H1 (cell line): ENCODE results near the gene CDC40. TPM values are rescaled to one million over a fixed set of nuclear protein-coding genes. Genes with fewer than 3 reads are reported as not detected.

Source experiments
- CTCF ChIA-PET: fragments of 300-600 bp; sonication (Branson Sonifier 250); formaldehyde crosslinking; loops from one replicate; lab custom pipeline; 2021; ENCODE audit not compliant: partially characterized antibody; lab: Charles Lee
- POLR2A ChIA-PET: fragments of 300-600 bp; sonication (Branson Sonifier 250); formaldehyde crosslinking; loops from one replicate; lab custom pipeline; 2021; ENCODE audit warnings: inconsistent platforms; ENCODE audit not compliant: partially characterized antibody; lab: Charles Lee
- DNase-seq, 2 experiments: peaks; one replicate each; pipeline versions ENCODE4 v3.0.0 to v3.0.0-alpha.2; 2010 to 2022; ENCODE audit warnings: low spot score in 2 of 2, low read depth in 1 of 2, mixed read lengths in 1 of 2
- FAIRE-seq: peaks from 2 replicates; lab custom pipeline; 2011; peaks lifted over from hg19 to GRCh38; lab: Jason Lieb, UNC
- H2AFZ ChIP-seq: 2 replicates; pipeline ENCODE4 v1.8.1; 2012; ENCODE audit warnings: low read length, inconsistent platforms
- H2AK5ac ChIP-seq: 2 replicates; pipeline ENCODE4 v1.6.1; 2013; ENCODE audit warnings: low read depth, low read length
- H2BK120ac ChIP-seq: replicated peaks from 2 replicates; pipeline ENCODE3; 2013; ENCODE audit warnings: low read depth, low read length, inconsistent platforms
- H2BK12ac ChIP-seq: 2 replicates; pipeline ENCODE4 v1.6.1; 2013; ENCODE audit warnings: low read depth, low read length
- H2BK15ac ChIP-seq: 2 replicates; pipeline ENCODE4 v1.6.1; 2013; ENCODE audit warnings: low read length
- H2BK20ac ChIP-seq: 2 replicates; pipeline ENCODE4 v1.6.1; 2013; ENCODE audit warnings: low read length
- H2BK5ac ChIP-seq: 2 replicates; pipeline ENCODE4 v1.6.1; 2013; ENCODE audit warnings: low read depth, low read length
- H3K14ac ChIP-seq: 2 replicates; pipeline ENCODE4 v1.6.1; 2013; ENCODE audit warnings: inconsistent platforms; ENCODE audit not compliant: insufficient read length
- H3K18ac ChIP-seq: 2 replicates; pipeline ENCODE4 v1.6.1; 2013; ENCODE audit warnings: low read length; ENCODE audit errors: extremely low read depth
- H3K23ac ChIP-seq: 2 replicates; pipeline ENCODE4 v1.6.1; 2013; ENCODE audit warnings: inconsistent platforms; ENCODE audit not compliant: insufficient read length
- H3K23me2 ChIP-seq: 2 replicates; pipeline ENCODE4 v1.6.1; 2013; ENCODE audit warnings: low read depth, low read length
- H3K27ac ChIP-seq: 2 replicates; pipeline ENCODE4 v1.6.1; 2011; ENCODE audit warnings: low read depth, low read length, inconsistent platforms
- H3K27me3 ChIP-seq, 4 experiments: replicated peaks in 1 of 4; 1 replicate in 1 of 4; 2 replicates in 3 of 4; pipeline versions ENCODE4 v1.6.1 to v1.8.1; 2011 to 2013; ENCODE audit warnings: low read length in 3 of 4, mild to moderate bottlenecking in 3 of 4, inconsistent platforms in 2 of 4, mixed read lengths in 2 of 4, moderate library complexity in 1 of 4; ENCODE audit not compliant: control insufficient read depth in 3 of 4, insufficient read depth in 3 of 4; ENCODE audit errors: extremely low read depth in 1 of 4
- H3K36me3 ChIP-seq, 4 experiments: 2 replicates each; pipeline versions ENCODE4 v1.6.1 to v1.8.1; 2011 to 2013; ENCODE audit warnings: mild to moderate bottlenecking in 4 of 4, low read length in 3 of 4, moderate library complexity in 2 of 4, control low read depth in 1 of 4, inconsistent platforms in 1 of 4; ENCODE audit not compliant: insufficient read depth in 4 of 4, control insufficient read depth in 2 of 4
- H3K4ac ChIP-seq: replicated peaks from 2 replicates; pipeline ENCODE3; 2013; ENCODE audit warnings: low read length, low read depth, mixed read lengths, inconsistent platforms; ENCODE audit not compliant: insufficient read length
- H3K4me1 ChIP-seq, 4 experiments: replicated peaks in 1 of 4; 1 replicate in 1 of 4; 2 replicates in 3 of 4; pipeline versions ENCODE4 v1.6.1 to v1.8.1; 2011 to 2013; ENCODE audit warnings: low read length in 3 of 4, inconsistent platforms in 2 of 4, mixed read lengths in 1 of 4; ENCODE audit not compliant: insufficient read depth in 4 of 4, control insufficient read depth in 3 of 4
- H3K4me2 ChIP-seq, 2 experiments: 2 replicates each; pipeline versions ENCODE4 v1.6.1 to v1.8.1; 2011 to 2013; ENCODE audit warnings: low read depth in 2 of 2, low read length in 2 of 2, control low read depth in 1 of 2, inconsistent platforms in 1 of 2, mild to moderate bottlenecking in 1 of 2; ENCODE audit not compliant: insufficient read depth in 1 of 2
- H3K4me3 ChIP-seq, 4 experiments: fragments of 200-600, 300-600 bp in 1 of 4; sonication (generic), shearing (Covaris generic), sonication (Bioruptor Twin) in 1 of 4; 2 replicates each; pipeline versions ENCODE4 v1.5.1 to v1.8.1; 2011 to 2016; ENCODE audit warnings: low read length in 4 of 4, low read depth in 3 of 4, control low read depth in 2 of 4, inconsistent platforms in 2 of 4, mild to moderate bottlenecking in 2 of 4, mixed read lengths in 1 of 4, moderate library complexity in 1 of 4; ENCODE audit not compliant: insufficient read depth in 2 of 4; ENCODE audit errors: extremely low read depth in 1 of 4
- H3K56ac ChIP-seq: replicated peaks from 2 replicates; pipeline ENCODE3; 2013; ENCODE audit warnings: low read depth, mild to moderate bottlenecking, mixed read lengths, low read length, inconsistent platforms; ENCODE audit not compliant: insufficient read length
- H3K79me1 ChIP-seq: 2 replicates; pipeline ENCODE4 v1.6.1; 2013; ENCODE audit warnings: low read depth, low read length, control low read depth
- H3K79me2 ChIP-seq, 2 experiments: 2 replicates each; pipeline versions ENCODE4 v1.6.1 to v1.8.1; 2012 to 2013; ENCODE audit warnings: low read length in 2 of 2, mild to moderate bottlenecking in 2 of 2, inconsistent platforms in 1 of 2; ENCODE audit not compliant: insufficient read depth in 2 of 2, control insufficient read depth in 1 of 2
- H3K9ac ChIP-seq, 4 experiments: replicated peaks in 1 of 4; 1 replicate in 1 of 4; 2 replicates in 3 of 4; pipeline versions ENCODE4 v1.6.1 to v1.8.1; 2011 to 2013; ENCODE audit warnings: low read depth in 3 of 4, low read length in 3 of 4, control low read depth in 2 of 4, mild to moderate bottlenecking in 2 of 4, moderate library complexity in 2 of 4, inconsistent platforms in 1 of 4; ENCODE audit errors: extremely low read depth in 1 of 4
- H3K9me3 ChIP-seq, 2 experiments: 2 replicates each; pipeline versions ENCODE4 v1.6.1 to v1.8.1; 2012 to 2013; ENCODE audit warnings: mild to moderate bottlenecking in 2 of 2, moderate library complexity in 2 of 2, control low read depth in 1 of 2, inconsistent platforms in 1 of 2, low read depth in 1 of 2, low read length in 1 of 2, mixed read lengths in 1 of 2; ENCODE audit not compliant: insufficient read depth in 2 of 2
- H4K20me1 ChIP-seq, 2 experiments: replicated peaks in 1 of 2; 2 replicates each; pipeline versions ENCODE3 to v1.8.1; 2011 to 2013; ENCODE audit warnings: inconsistent platforms in 2 of 2, low read length in 2 of 2, mild to moderate bottlenecking in 1 of 2; ENCODE audit not compliant: insufficient read depth in 2 of 2, control insufficient read depth in 1 of 2
- H4K5ac ChIP-seq: 2 replicates; pipeline ENCODE4 v1.6.1; 2013; ENCODE audit warnings: low read length, low read depth, mixed read lengths, inconsistent platforms; ENCODE audit not compliant: insufficient read length
- H4K8ac ChIP-seq: 2 replicates; pipeline ENCODE4 v1.8.0; 2013; ENCODE audit warnings: mild to moderate bottlenecking, moderate library complexity, low read length, inconsistent platforms; ENCODE audit not compliant: insufficient read depth; ENCODE audit errors: extremely low read depth
- H4K91ac ChIP-seq: replicated peaks from 2 replicates; pipeline ENCODE3; 2013; ENCODE audit warnings: low read length, mixed read lengths, inconsistent platforms; ENCODE audit not compliant: insufficient read length
- ATF2 ChIP-seq: IDR thresholded peaks from 2 replicates; pipeline ENCODE4 v1.6.1; 2012; ENCODE audit warnings: low read length, inconsistent platforms
- BCL11A ChIP-seq, 2 experiments: IDR thresholded peaks; one replicate each; pipeline ENCODE4 v1.6.1; 2011; ENCODE audit warnings: low read depth in 2 of 2, low read length in 2 of 2, mild to moderate bottlenecking in 2 of 2
- CHD1 ChIP-seq: IDR thresholded peaks from 2 replicates; pipeline ENCODE4 v1.6.1; 2012; ENCODE audit warnings: low read depth, low read length, improper control_type of control experiment
- HDAC6 ChIP-seq: IDR thresholded peaks from one replicate; pipeline ENCODE4 v1.7.1; 2012; ENCODE audit warnings: low read depth, mild to moderate bottlenecking, inconsistent platforms, low read length, moderate library complexity
- JUND ChIP-seq: IDR thresholded peaks from 2 replicates; pipeline ENCODE4 v1.6.1; 2011; ENCODE audit warnings: mild to moderate bottlenecking, improper control_type of control experiment, low read length
- SAP30 ChIP-seq: fragments of 300-600 bp; sonication (generic); IDR thresholded peaks from 2 replicates; pipeline ENCODE4 v1.7.1; 2012; ENCODE audit warnings: low read length, moderate library complexity, mild to moderate bottlenecking, inconsistent platforms; ENCODE audit not compliant: insufficient read depth, insufficient replicate concordance
- WGBS, 2 experiments: shearing (Covaris generic) in 1 of 2; methylation state at CpG; one replicate each; pipeline versions ENCODE4 v1.1.6 to v1.1.7; 2013 to 2015; ENCODE audit warnings: low lambda C conversion rate in 2 of 2, mixed read lengths in 2 of 2, inconsistent platforms in 1 of 2, low coverage in 1 of 2, missing lambda C conversion rate in 1 of 2; ENCODE audit not compliant: insufficient replicate concordance in 2 of 2, insufficient coverage in 1 of 2, insufficient read length in 1 of 2; ENCODE audit errors: extremely low coverage in 1 of 2, missing lambda C conversion rate in 1 of 2; 5-methylcytosine and 5-hydroxymethylcytosine counted together
- long read RNA-seq, 2 experiments: library from RNA in 1 of 2; library from capped mRNA in 1 of 2; stranded (forward); transcript quantifications; one replicate each; pipeline ENCODE4 v2.0.0, GENCODE V29; 2021; ENCODE audit warnings: inconsistent platforms in 1 of 2
- polyA minus RNA-seq, 3 experiments: library from RNA; depleted of rRNA, polyadenylated mRNA; stranded (reverse); fragments of >200 nt; gene quantifications; 1 replicate in 2 of 3; 2 replicates in 1 of 3; pipeline ENCODE4 v1.2.3, GENCODE V29; 2011
- polyA plus RNA-seq, 7 experiments: library from polyadenylated mRNA; depleted of rRNA in 3 of 7; stranded (reverse) in 5 of 7; unstranded in 2 of 7; fragments of >200 nt in 5 of 7; fragments of 200-250 nt in 2 of 7; gene quantifications; 1 replicate in 5 of 7; 2 replicates in 1 of 7; 4 replicates in 1 of 7; pipeline versions ENCODE4 v1.2.1 to v1.2.3, GENCODE V29; 2011 to 2013; ENCODE audit warnings: missing spikeins in 2 of 7, mixed read lengths in 2 of 7
- total RNA-seq: library from RNA; stranded (reverse); fragmentation: NEBNext Ultra II Directional; extraction: Animal tissue kit (Norgen Biotek cat#: 25700); gene quantifications from 2 replicates; pipeline ENCODE4 v1.2.1, GENCODE V29; 2021

The CDC40 gene
- total RNA-seq (25.8 and 27.2 TPM in 2 replicates), polyA plus RNA-seq (2011; rRNA removed) (6.2 and 7.3 TPM in 2 replicates), polyA minus RNA-seq (2011; rRNA and poly(A)+ RNA removed) (18.9 and 24.2 TPM in 2 replicates)
- polyA plus RNA-seq (2011; cell fraction: cytosol; rRNA removed) = 11.0 TPM
- polyA plus RNA-seq (2011; cell fraction: nucleus; rRNA removed) = 4.2 TPM
- 11.1 to 21.0 TPM (median 16.9 TPM) in 4 replicates for polyA plus RNA-seq (2012, experiment 1 of 2)
- polyA plus RNA-seq (2012, experiment 2 of 2) = 1.4 TPM
- polyA plus RNA-seq (2013, experiment 1 of 2) = 17.2 TPM
- 21.6 TPM for polyA plus RNA-seq (2013, experiment 2 of 2)
- 14.2 TPM for polyA minus RNA-seq (2011; cell fraction: cytosol; rRNA and poly(A)+ RNA removed)
- polyA minus RNA-seq (2011; cell fraction: nucleus; rRNA and poly(A)+ RNA removed) = 14.4 TPM
- long read RNA-seq, experiment 1, partial matches to known transcripts = 25 of 28 reads
- long read RNA-seq, experiment 1, other reads (novel, unspliced or antisense) = 1 of 28 reads
- long read RNA-seq, experiment 2, transcript CDC40-201 (15 exons, 3,848 nt) = major isoform, 7 of 24 reads
- long read RNA-seq, experiment 2, partial matches to known transcripts = 17 of 24 reads
- long read RNA-seq, experiment 2, other reads (novel, unspliced or antisense) = 0 of 24 reads

- POLR2A ChIA-PET = interaction anchor here (0.7 to 1.5 kb wide), 6 partner anchors 11 to 205 kb away, joined by 3 to 4 read pairs (median 3); no protein-coding TSS in a partner anchor
- no peak within 1 kb of the TSS for H2BK120ac ChIP-seq
- no peak within 1 kb of the TSS for H3K23ac ChIP-seq
- no peak within 1 kb of the TSS for H2BK15ac ChIP-seq
- H3K4me3 ChIP-seq = peak within 1 kb of the TSS; percentile 85 to 100 (median 100)
- H4K20me1 ChIP-seq = peaks cover 0 to 1% of the 10 kb centered on the region in 2 experiments
- H3K27ac ChIP-seq = peak within 1 kb of the TSS; percentile 92
- peak within 1 kb of the TSS; percentile 68 for H4K91ac ChIP-seq
- FAIRE-seq (no peak), DNase-seq (peak in 1 of 2 experiments; percentile 66)
- H2AFZ ChIP-seq = peak within 1 kb of the TSS; percentile 92
- peak within 1 kb of the TSS; percentile 94 for H3K56ac ChIP-seq
- H3K36me3 ChIP-seq = no peaks in the 10 kb centered on the region
- H2BK5ac ChIP-seq = peak within 1 kb of the TSS; percentile 87
- H3K79me1 ChIP-seq = peaks cover 6% of the 10 kb centered on the region; the same call in 1 of the 2 replicates
- 2% methylated on average over 28 of the region's 28 CpGs; no CpG with 5 or more reads in 1 of the 2 experiments for WGBS, 2 experiments
- no peaks in the 10 kb centered on the region for H3K27me3 ChIP-seq
- H4K5ac ChIP-seq = peak within 1 kb of the TSS; percentile 93
- no peak within 1 kb of the TSS for H2AK5ac ChIP-seq
- peak within 1 kb of the TSS; percentile 96; the same call in 1 of the 2 replicates for H4K8ac ChIP-seq
- H3K18ac ChIP-seq = peak within 1 kb of the TSS; percentile 95
- H3K4ac ChIP-seq = no peak within 1 kb of the TSS
- no peak within 1 kb of the TSS for H3K14ac ChIP-seq
- H2BK20ac ChIP-seq = no peak within 1 kb of the TSS
- peaks cover 21 to 83% of the 10 kb centered on the region in 2 experiments for H3K79me2 ChIP-seq
- peaks cover 0 to 2% (median 0%) of the 10 kb centered on the region in 4 experiments; a peak in 2 of 7 replicates for H3K4me1 ChIP-seq
- H3K9ac ChIP-seq = peak within 1 kb of the TSS; percentile 73 to 96 (median 90)
- peak within 1 kb of the TSS; percentile 21; the same call in 1 of the 2 replicates for H2BK12ac ChIP-seq
- peaks cover 8% of the 10 kb centered on the region; the same call in 1 of the 2 replicates for H3K23me2 ChIP-seq
- CTCF ChIA-PET = interaction anchor here (0.6 to 5.8 kb wide), 3 partner anchors 8 to 704 kb away, joined by 3 to 45 read pairs (median 4); no protein-coding TSS in a partner anchor
- no peaks in the 10 kb centered on the region for H3K9me3 ChIP-seq
- peak within 1 kb of the TSS; percentile 66 to 77 for H3K4me2 ChIP-seq
- TF ChIP-seq ATF2 (no peak), SAP30 (peak; percentile 34), CHD1 (no peak), JUND (no peak), BCL11A (IDR thresholded peaks at IDR 0.05; ENCODE audit: low read depth in 2 of 2, low read length in 2 of 2) (no peak), HDAC6 (no peak)
These were observed at the start of gene CDC40 for GRCh38 chr6:110180228-110181008. TSS of gene CDC40 (plus strand) at chr6:110180427. CDS start at chr6:110180445, 18 bp downstream.
